KMS-11 (cell line): ENCODE measurements around the gene TMEM165.

Source experiments
- H2AFZ ChIP-seq: fragments of 200-600 bp; sonication (generic); 2 replicates; pipeline ENCODE4 v1.6.1; 2016; ENCODE audit warnings: antibody characterized with exemption, mixed run types, low read depth
- H3K27ac ChIP-seq: fragments of 200-600 bp; sonication (generic); 2 replicates; pipeline ENCODE4 v1.6.1; 2016; ENCODE audit warnings: mild to moderate bottlenecking, mixed run types
- H3K27me3 ChIP-seq: fragments of 200-600 bp; sonication (generic); 2 replicates; pipeline ENCODE4 v1.6.1; 2017; ENCODE audit warnings: mild to moderate bottlenecking, low read depth, mixed run types, moderate library complexity; ENCODE audit not compliant: insufficient read depth
- H3K36me3 ChIP-seq: fragments of 200-600 bp; sonication (generic); 2 replicates; pipeline ENCODE4 v1.6.1; 2017; ENCODE audit warnings: mild to moderate bottlenecking, mixed run types; ENCODE audit not compliant: insufficient read depth
- H3K4me1 ChIP-seq: fragments of 200-600 bp; sonication (generic); 2 replicates; pipeline ENCODE4 v1.6.1; 2016; ENCODE audit warnings: mild to moderate bottlenecking, low read depth, mixed run types; ENCODE audit not compliant: poor library complexity, severe bottlenecking
- H3K4me2 ChIP-seq: fragments of 200-600 bp; sonication (generic); 2 replicates; pipeline ENCODE4 v1.7.0; 2016; ENCODE audit warnings: mild to moderate bottlenecking, mixed run types
- H3K4me3 ChIP-seq: fragments of 200-600 bp; sonication (generic); IDR thresholded peaks from 2 replicates; pipeline ENCODE4 v1.6.1; 2017; ENCODE audit warnings: low read depth, low read length, mixed read lengths; ENCODE audit not compliant: insufficient read depth
- H3K79me2 ChIP-seq: fragments of 200-600 bp; sonication (generic); 2 replicates; pipeline ENCODE4 v1.6.1; 2016; ENCODE audit warnings: low read depth, mixed run types; ENCODE audit not compliant: insufficient read depth
- H3K9ac ChIP-seq: fragments of 200-600 bp; sonication (generic); 2 replicates; pipeline ENCODE4 v1.6.1; 2016; ENCODE audit warnings: mild to moderate bottlenecking, mixed run types
- H4K20me1 ChIP-seq: fragments of 200-600 bp; sonication (generic); 2 replicates; pipeline ENCODE4 v1.6.1; 2016; ENCODE audit warnings: mild to moderate bottlenecking, mixed run types; ENCODE audit not compliant: insufficient read depth
- CTCF ChIP-seq: fragments of 200-600 bp; sonication (generic); conservative IDR thresholded peaks from 2 replicates; pipeline ENCODE4 v1.6.1; 2017; ENCODE audit warnings: low read depth, mild to moderate bottlenecking, antibody characterized with exemption, low read length, moderate library complexity, mixed read lengths

The TMEM165 gene

DNA sequence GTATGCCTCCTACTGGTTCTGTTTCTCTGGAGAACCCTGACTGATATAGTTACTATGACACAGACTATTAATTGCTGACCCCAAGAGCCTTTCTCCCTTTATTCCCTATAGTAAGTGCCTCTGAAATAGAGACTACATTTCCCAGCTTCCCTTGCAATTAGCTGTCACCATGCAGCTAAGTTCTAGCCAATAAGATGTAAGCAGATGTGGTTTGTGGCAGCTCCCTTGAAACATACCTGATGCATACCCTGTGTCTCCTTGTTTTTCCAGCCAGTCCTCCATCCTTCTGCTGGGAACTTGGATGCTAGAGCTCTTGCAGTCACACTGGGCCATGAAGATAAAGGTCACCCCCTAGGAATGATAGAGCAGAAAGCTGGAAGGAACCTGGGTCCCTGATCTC lies 9.7 kb upstream of the TMEM165 start:
- Histone ChIP-seq H3K27ac (no peak overlapping the region), H3K9ac (no peak overlapping the region), H4K20me1 (no peaks in the 10 kb centered on the region), H3K4me3 (no peak overlapping the region), H3K4me1 (peaks cover 24% of the 10 kb centered on the region), H3K27me3 (no peaks in the 10 kb centered on the region), H3K79me2 (no peaks in the 10 kb centered on the region), H3K4me2 (0 out of 2 replicates have a peak overlapping the region, but pooled peaks have one; percentile 44), H2AFZ (peak overlapping the region; percentile 57; the same call in 1 of the 2 replicates), H3K36me3 (no peaks in the 10 kb centered on the region)
- no peak for TF ChIP-seq CTCF

DNA sequence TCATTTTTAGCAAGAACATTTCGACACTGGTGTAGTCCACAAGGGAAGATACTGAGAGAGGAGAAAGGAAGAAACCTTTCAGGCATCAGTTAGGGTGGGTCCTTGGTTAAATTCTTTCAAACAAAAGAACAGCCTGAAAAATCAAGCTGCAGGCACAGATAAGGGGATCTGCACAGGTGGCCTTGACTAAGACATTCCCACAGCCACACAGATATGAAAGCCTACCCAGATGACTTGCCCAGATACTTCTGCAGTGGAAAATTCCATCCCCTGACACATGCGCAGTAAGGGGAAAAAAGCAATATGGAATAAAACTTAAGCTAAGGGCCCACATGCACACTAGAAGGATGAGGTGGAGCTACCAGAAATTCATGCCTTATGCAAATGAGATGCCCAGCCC lies 8.9 kb upstream of the TMEM165 start:
- Histone ChIP-seq H3K9ac (no peak overlapping the region), H3K36me3 (no peaks in the 10 kb centered on the region), H3K4me2 (no peak overlapping the region), H3K79me2 (no peaks in the 10 kb centered on the region), H3K27me3 (no peaks in the 10 kb centered on the region), H3K4me1 (peaks cover 24% of the 10 kb centered on the region), H3K27ac (no peak overlapping the region), H4K20me1 (no peaks in the 10 kb centered on the region), H2AFZ (no peak overlapping the region), H3K4me3 (no peak overlapping the region)
- TF ChIP-seq CTCF = no peak

DNA sequence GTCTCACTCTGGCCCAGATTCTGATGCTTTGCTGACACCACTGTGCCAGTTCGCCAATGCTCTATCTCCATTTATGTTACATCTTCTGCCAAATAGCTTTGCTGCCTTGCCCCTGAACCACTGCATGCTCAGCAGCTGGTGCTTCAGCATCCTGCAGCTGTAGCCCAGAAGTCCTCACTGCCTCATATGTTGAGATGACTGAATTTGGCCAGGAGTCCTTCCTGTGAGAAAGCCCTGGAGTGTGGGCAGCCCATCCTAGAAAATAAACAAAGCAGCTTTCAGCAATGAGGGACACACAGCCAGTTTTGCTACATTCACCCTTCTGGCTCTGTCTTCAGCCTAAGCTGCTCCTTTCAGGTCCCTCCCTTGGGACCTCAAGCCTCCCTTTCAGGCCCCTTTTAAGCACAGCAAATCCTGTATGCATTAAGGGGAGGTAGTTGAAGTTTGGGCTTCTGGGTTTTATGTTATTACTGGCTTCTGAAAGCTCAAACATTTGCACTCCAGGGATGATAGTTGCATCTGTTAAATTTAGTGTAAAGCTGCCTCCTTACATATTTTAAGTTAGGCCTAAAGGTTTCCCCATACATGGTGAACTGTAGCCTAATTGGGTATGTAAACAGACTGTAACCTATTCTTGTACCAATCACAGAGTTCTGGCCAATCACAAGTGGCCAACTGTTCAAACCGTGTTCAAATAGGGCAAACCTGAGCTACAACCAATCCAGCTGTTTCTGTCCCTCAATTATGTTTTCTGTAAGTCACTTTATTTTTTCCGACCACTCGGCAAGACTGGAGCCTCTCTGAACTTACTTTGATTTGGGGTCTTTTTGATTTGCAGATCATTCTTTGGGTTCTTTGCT lies 2.1 kb upstream of the TMEM165 start:
- no peak for TF ChIP-seq CTCF
- H3K4me2 ChIP-seq = no peak overlapping the region
- no peak overlapping the region for H3K9ac ChIP-seq
- peaks cover 21% of the 10 kb centered on the region for H3K4me1 ChIP-seq
- H3K4me3 ChIP-seq = no peak overlapping the region
- peaks cover 1% of the 10 kb centered on the region; the same call in 1 of the 2 replicates for H4K20me1 ChIP-seq
- H3K27ac ChIP-seq = no peak overlapping the region
- peaks cover 28% of the 10 kb centered on the region for H3K79me2 ChIP-seq
- H3K27me3 ChIP-seq = no peaks in the 10 kb centered on the region
- no peaks in the 10 kb centered on the region for H3K36me3 ChIP-seq
- H2AFZ ChIP-seq = no peak overlapping the region

DNA sequence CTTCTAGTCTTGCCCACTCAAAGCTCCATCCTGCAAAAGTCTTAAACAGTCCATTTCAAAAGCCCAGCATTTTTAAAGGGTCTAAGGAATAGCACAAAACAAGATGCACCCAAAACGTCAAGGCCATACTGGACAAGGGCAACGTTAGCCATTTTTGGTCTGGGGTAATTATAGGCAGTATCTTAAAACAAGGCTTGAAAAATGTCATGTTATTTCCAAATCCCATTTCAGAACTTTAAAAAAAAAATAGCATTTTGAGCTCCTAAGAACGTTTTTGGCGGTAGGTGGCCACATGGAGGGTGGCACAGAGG lies 584 bp upstream of the TMEM165 start:
- peaks cover 39% of the 10 kb centered on the region for H3K79me2 ChIP-seq
- peak overlapping the region; percentile 58 for H2AFZ ChIP-seq
- 0 out of 2 replicates have a peak, but pooled peaks have one; percentile 25 for TF ChIP-seq CTCF
- H3K9ac ChIP-seq = peak overlapping the region; percentile 78
- H3K27me3 ChIP-seq = no peaks in the 10 kb centered on the region
- H3K4me1 ChIP-seq = peaks cover 33% of the 10 kb centered on the region
- peak overlapping the region; percentile 46 for H3K4me2 ChIP-seq
- no peaks in the 10 kb centered on the region for H3K36me3 ChIP-seq
- H3K4me3 ChIP-seq = peak overlapping the region; percentile 94
- peak overlapping the region; percentile 77 for H3K27ac ChIP-seq
- H4K20me1 ChIP-seq = peaks cover 11% of the 10 kb centered on the region
